Transverse colon (tissue), 4 donors: Measurements from ENCODE around the gene CLEC2D. TPM values are rescaled to one million over a fixed set of nuclear protein-coding genes. Genes with fewer than 3 reads are reported as not detected.
A peak's percentile ranks its signal among the peaks of the same experiment; 100 is the strongest.
"Not testable (repeated sequence)": the region's sequence is repeated elsewhere in the genome, so short reads cannot be mapped to it uniquely, and the experiment has no call there.

Experiments used
- DNase-seq: peaks from one replicate; pipeline ENCODE4 v3.0.0-alpha.2; 2019
- H3K27ac ChIP-seq, 4 donors: fragments of 200-600 bp; sonication (generic); 2 replicates each; pipeline ENCODE4 v1.5.1; 2016 to 2018; ENCODE audit warnings: inconsistent platforms in 4 of 4
- H3K27me3 ChIP-seq: fragments of 200-600 bp; sonication (generic); 2 replicates; pipeline ENCODE4 v1.5.1; 2017; ENCODE audit warnings: inconsistent platforms
- H3K36me3 ChIP-seq, 4 donors: fragments of 200-600 bp; sonication (generic); 2 replicates each; pipeline ENCODE4 v1.5.1; 2017 to 2019; ENCODE audit warnings: inconsistent platforms in 4 of 4
- H3K4me1 ChIP-seq, 4 donors: fragments of 200-600 bp; sonication (generic); 2 replicates each; pipeline ENCODE4 v1.5.1; 2017 to 2020; ENCODE audit warnings: inconsistent platforms in 4 of 4
- H3K4me3 ChIP-seq, 4 donors: fragments of 200-600 bp; sonication (generic); 1 replicate in 1 of 4; 2 replicates in 3 of 4; pipeline versions ENCODE4 v1.5.1 to v1.6.1; 2017 to 2019; ENCODE audit warnings: inconsistent platforms in 4 of 4
- H3K9me3 ChIP-seq, 2 donors: fragments of 200-600 bp; sonication (generic); 2 replicates each; pipeline ENCODE4 v1.5.1; 2017 to 2019; ENCODE audit warnings: inconsistent platforms in 2 of 2
- EP300 ChIP-seq: sonication (generic); formaldehyde crosslinking; IDR thresholded peaks from one replicate; pipeline ENCODE4 v1.6.1; 2017; ENCODE audit warnings: antibody characterized with exemption, low read depth
- POLR2A ChIP-seq: fragments of 450-650 bp; IDR thresholded peaks from one replicate; pipeline ENCODE4 v1.6.1; 2016; ENCODE audit warnings: antibody characterized with exemption, mild to moderate bottlenecking, moderate library complexity
- POLR2AphosphoS5 ChIP-seq, 3 donors: sonication (generic); formaldehyde crosslinking; IDR thresholded peaks; one replicate each; pipeline ENCODE4 v1.6.1; 2016; ENCODE audit warnings: antibody characterized with exemption in 3 of 3
- WGBS, 2 donors: methylation state at CpG; one replicate each; pipeline ENCODE4 v1.1.5; 2018; ENCODE audit warnings: low coverage in 1 of 2; 5-methylcytosine and 5-hydroxymethylcytosine counted together
- in situ Hi-C, 4 donors: fragments of 200-750 bp; cut with MboI; loops; one replicate each; pipeline versions ENCODE4 v1.15.0 to v1.15.1; 2017; ENCODE audit warnings: low sequenced_read_pairs in 3 of 4, low pct_ligation_motif_present in 1 of 4, low pct_unique_long_range_greater_than_20kb in 1 of 4
- intact Hi-C: fragments of 100-400 bp; cut with DNase I; formaldehyde crosslinking; loops from one replicate; pipeline ENCODE4 v1.15.1; 2023; ENCODE audit warnings: low total_unique reads
- total RNA-seq, 4 donors: library from RNA; depleted of rRNA; stranded (reverse); fragments of >200 nt; gene quantifications; one replicate each; pipeline ENCODE4 v1.1.0, GENCODE V29; 2016
- TF ChIP-seq, protein P1 (sequence below), 5 experiments: fragments of 200-600 bp in 3 of 5; fragments of 450-650 bp in 2 of 5; sonication (generic) in 3 of 5; IDR thresholded peaks; 1 replicate in 2 of 5; 2 replicates in 3 of 5; pipeline ENCODE4 v1.5.1; 2016 to 2017; ENCODE audit warnings: antibody characterized with exemption in 5 of 5, inconsistent platforms in 3 of 5, mild to moderate bottlenecking in 2 of 5, moderate library complexity in 1 of 5

Gene CLEC2D
- total RNA-seq, 4 donors from 2014 or later, result 5.4 to 23.3 (median 9.3) TPM

DNA sequence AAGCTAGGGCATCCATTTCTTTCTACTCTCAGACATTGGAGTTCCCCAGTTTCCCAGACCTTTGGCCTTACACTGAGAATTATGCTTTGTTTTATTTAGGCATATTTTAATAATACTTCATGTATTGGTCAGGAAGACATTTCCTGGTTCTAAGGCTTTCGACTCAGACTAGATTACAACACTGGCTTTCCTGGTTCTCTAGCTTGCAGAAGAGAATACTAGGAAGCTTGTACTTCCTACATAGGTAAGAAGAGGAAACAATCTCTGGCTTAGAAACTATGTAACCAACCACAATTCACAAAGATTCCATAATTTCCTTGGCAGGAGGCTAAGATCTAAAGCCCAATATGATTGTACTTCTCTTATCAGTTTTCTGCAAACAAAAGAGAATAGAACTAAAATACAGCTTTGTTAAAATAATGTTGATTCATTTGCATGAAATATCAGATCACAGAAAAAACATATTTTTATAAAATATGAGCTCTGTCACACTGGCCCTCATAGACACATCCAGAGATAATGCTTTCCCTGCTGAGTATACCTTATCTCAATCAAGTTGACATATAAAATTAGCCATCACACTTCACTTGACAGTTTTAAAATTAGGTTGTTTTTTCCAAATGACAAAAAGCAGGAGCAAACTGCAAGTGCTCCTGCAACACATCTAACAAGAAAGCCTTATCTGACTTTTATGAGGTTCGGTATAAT, 30.5 kb downstream of the CLEC2D start:
- in situ Hi-C loops, result loop anchor here in 3 of 4 donors (10.0 to 25.0 kb wide), 3 partner anchors 65 to 365 kb away; no protein-coding TSS in a partner anchor
- no peak overlapping the region for H3K27ac ChIP-seq
- 36 to 46% methylated on average over 2 of the region's 2 CpGs for WGBS, 2 donors
- DNase-seq, result no peak
- no peaks in the 10 kb centered on the region for H3K27me3 ChIP-seq
- H3K4me1 ChIP-seq, result peaks cover 0 to 11% (median 7%) of the 10 kb centered on the region in 4 donors
- H3K9me3 ChIP-seq, result peaks cover 0 to 6% of the 10 kb centered on the region in 2 donors
- no peaks in the 10 kb centered on the region for H3K36me3 ChIP-seq
- H3K4me3 ChIP-seq, result no peak overlapping the region
- intact Hi-C loops, result no loop called here
- TF ChIP-seq EP300, result no peak
- no peak for TF ChIP-seq POLR2AphosphoS5 (IDR thresholded peaks at IDR 0.05)
- TF ChIP-seq, protein P1, sequence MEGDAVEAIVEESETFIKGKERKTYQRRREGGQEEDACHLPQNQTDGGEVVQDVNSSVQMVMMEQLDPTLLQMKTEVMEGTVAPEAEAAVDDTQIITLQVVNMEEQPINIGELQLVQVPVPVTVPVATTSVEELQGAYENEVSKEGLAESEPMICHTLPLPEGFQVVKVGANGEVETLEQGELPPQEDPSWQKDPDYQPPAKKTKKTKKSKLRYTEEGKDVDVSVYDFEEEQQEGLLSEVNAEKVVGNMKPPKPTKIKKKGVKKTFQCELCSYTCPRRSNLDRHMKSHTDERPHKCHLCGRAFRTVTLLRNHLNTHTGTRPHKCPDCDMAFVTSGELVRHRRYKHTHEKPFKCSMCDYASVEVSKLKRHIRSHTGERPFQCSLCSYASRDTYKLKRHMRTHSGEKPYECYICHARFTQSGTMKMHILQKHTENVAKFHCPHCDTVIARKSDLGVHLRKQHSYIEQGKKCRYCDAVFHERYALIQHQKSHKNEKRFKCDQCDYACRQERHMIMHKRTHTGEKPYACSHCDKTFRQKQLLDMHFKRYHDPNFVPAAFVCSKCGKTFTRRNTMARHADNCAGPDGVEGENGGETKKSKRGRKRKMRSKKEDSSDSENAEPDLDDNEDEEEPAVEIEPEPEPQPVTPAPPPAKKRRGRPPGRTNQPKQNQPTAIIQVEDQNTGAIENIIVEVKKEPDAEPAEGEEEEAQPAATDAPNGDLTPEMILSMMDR (IDR thresholded peaks at IDR 0.05), result no peak
- TF ChIP-seq POLR2A, result no peak

DNA sequence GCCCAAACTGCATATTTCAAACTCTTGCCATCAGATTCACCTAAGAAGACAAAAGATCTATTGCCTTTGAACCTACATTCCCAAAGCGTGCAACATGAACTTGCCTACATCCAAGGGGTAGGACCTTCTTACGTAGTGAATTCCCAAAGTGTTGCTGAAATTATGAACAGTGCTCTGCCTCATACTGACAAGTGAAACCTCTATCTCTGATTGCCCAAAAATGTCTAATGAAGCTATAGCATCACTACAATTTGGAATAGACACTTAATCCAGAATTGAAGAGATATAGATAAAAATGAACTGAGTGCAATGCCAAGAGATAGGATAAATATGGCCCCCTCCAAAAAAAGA, 31.1 kb downstream of the CLEC2D start:
- H3K27me3 ChIP-seq, result no peaks in the 10 kb centered on the region
- H3K9me3 ChIP-seq, result peaks cover 0 to 6% of the 10 kb centered on the region in 2 donors
- in situ Hi-C loops, result loop anchor here in 3 of 4 donors (10.0 to 25.0 kb wide), 3 partner anchors 66 to 366 kb away; no protein-coding TSS in a partner anchor
- H3K4me3 ChIP-seq, result no peak overlapping the region
- H3K4me1 ChIP-seq, result peaks cover 0 to 11% (median 7%) of the 10 kb centered on the region in 4 donors
- no peak overlapping the region for H3K27ac ChIP-seq
- H3K36me3 ChIP-seq, result no peaks in the 10 kb centered on the region
- TF ChIP-seq, protein P1 (IDR thresholded peaks at IDR 0.05), result no peak
- TF ChIP-seq POLR2A, result no peak
- no peak for TF ChIP-seq POLR2AphosphoS5 (IDR thresholded peaks at IDR 0.05)
- TF ChIP-seq EP300, result no peak
- 84 to 93% methylated on average over 2 of the region's 2 CpGs for WGBS, 2 donors
- intact Hi-C loops, result no loop called here
- DNase-seq, result no peak

DNA sequence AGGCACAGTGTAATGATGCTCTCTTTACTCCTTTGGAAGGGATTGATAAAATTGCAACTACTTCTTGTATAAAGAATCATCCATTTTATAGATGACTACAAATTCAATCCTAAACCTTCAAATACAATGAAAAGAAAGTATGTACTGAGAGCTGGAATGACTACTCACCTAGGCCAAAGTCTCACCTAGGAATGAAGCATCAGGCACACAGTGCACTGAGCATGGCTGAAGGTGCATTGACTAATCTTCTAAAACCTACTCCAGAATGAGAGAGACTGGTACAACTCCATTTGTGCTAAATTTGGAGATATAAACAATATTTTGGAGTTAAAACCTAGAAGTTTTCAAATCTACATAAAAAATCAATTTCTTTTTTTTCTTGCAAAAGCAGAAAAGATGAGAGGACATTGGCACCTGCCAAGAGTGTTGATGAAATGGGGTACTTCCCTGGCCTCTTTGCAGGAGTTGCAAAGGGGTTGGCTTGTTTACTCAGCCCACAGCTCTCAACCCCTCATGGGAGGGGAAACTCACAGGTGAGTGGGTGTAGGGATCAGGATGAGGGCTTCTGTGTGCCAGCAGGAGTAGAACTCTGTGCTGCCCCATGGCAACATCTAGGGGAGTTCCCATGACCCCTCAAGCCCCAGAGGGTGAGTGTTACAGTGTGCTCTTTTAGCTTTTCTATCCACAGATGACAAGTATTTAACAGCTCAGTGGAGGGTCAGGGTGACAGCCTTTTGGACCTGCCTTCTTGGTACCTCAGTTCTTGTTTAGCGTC, 32.1 kb downstream of the CLEC2D start:
- Histone ChIP-seq H3K9me3 (peaks cover 0 to 6% of the 10 kb centered on the region in 2 donors), H3K36me3 (no peaks in the 10 kb centered on the region), H3K27ac (no peak overlapping the region), H3K4me3 (no peak overlapping the region), H3K27me3 (no peaks in the 10 kb centered on the region), H3K4me1 (peaks cover 0 to 11% (median 7%) of the 10 kb centered on the region in 4 donors)
- 88% methylated on average over 1 of the region's 1 CpG; no CpG with 5 or more reads in 1 of the 2 donors for WGBS, 2 donors
- intact Hi-C loops (no loop called here), in situ Hi-C loops (loop anchor here in 3 of 4 donors (10.0 to 25.0 kb wide), 3 partner anchors 67 to 367 kb away; no protein-coding TSS in a partner anchor)
- no peak for TF ChIP-seq EP300
- TF ChIP-seq POLR2AphosphoS5 (IDR thresholded peaks at IDR 0.05), result no peak
- TF ChIP-seq POLR2A, result no peak
- TF ChIP-seq, protein P1 (IDR thresholded peaks at IDR 0.05), result no peak
- no peak for DNase-seq

DNA sequence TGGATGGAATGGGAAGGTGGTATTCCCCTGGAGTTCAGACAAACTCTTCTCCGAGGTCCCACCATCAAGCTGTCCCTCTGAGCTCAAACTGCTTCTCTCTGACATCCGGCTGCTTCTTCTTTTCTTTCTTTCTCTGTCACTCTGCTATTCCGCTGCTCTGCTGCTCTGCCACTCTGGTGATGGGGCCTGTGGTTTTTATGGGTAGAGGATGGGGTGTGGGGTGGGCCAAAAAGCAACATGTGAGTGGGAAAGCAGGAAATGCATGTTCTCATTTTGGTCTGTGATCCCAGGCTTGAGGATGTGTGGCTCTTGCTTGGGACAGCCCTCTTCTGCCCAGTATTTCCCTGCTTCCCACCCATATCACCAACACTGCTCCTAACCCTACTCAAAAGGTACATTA, 32.7 kb downstream of the CLEC2D start:
- Histone ChIP-seq H3K27ac (no peak overlapping the region), H3K36me3 (no peaks in the 10 kb centered on the region), H3K9me3 (peaks cover 0 to 3% of the 10 kb centered on the region in 2 donors), H3K4me3 (no peak overlapping the region), H3K27me3 (no peaks in the 10 kb centered on the region), H3K4me1 (peaks cover 0 to 12% (median 7%) of the 10 kb centered on the region in 4 donors)
- 58 to 80% methylated on average over 1 to 3 of the region's 3 CpGs for WGBS, 2 donors
- no peak for TF ChIP-seq POLR2A
- TF ChIP-seq, protein P1 (IDR thresholded peaks at IDR 0.05), result no peak
- no peak for TF ChIP-seq EP300
- TF ChIP-seq POLR2AphosphoS5 (IDR thresholded peaks at IDR 0.05), result no peak
- peak; percentile 26 for DNase-seq
- in situ Hi-C loops, result loop anchor here in 3 of 4 donors (10.0 to 25.0 kb wide), 3 partner anchors 67 to 367 kb away; no protein-coding TSS in a partner anchor
- intact Hi-C loops, result no loop called here

DNA sequence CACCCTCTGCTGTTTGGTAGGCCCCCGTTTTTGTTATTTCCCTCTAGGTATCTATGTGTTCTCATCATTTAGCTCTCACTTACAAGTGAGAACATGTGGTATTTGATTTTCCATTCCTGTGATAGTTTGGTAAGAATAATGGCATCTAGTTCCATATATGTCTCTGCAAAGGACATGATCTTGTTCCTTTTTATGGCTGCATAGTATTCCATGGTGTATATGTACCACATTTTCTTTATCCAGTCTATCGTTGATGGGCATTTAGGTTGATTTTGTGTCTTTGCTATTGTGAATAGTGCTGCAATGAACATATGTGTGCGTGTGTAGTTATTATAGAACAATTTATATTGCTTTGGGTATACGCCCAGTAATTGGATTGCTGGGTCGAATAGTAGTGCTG, 35.0 kb downstream of the CLEC2D start:
- H3K27ac ChIP-seq, DNase-seq, intact Hi-C loops, H3K9me3 ChIP-seq, H3K36me3 ChIP-seq, H3K27me3 ChIP-seq, H3K4me3 ChIP-seq: not testable (repeated sequence)
- in situ Hi-C loops, result loop anchor here in 3 of 4 donors (10.0 to 25.0 kb wide), 3 partner anchors 70 to 370 kb away; no protein-coding TSS in a partner anchor
- peaks cover 0 to 20% (median 3%) of the 10 kb centered on the region in 4 donors for H3K4me1 ChIP-seq
- 89 to 92% methylated on average over 5 of the region's 5 CpGs for WGBS, 2 donors
